Heart right ventricle (tissue), 16 donors: ENCODE data around the gene TMEFF2. TPM values are rescaled to one million over a fixed set of nuclear protein-coding genes. Genes with fewer than 3 reads are reported as not detected.
"Not testable (repeated sequence)": the region's sequence is repeated elsewhere in the genome, so short reads cannot be mapped to it uniquely, and the experiment has no call there.

ENCODE experiments used
- ATAC-seq, 8 donors: fragments of 200-7000 bp; cut with Tn5 transposase; one replicate each; pipeline ENCODE4 v1.9.1; 2020; ENCODE audit warnings: mild to moderate bottlenecking in 8 of 8, moderate library complexity in 8 of 8, moderate number of reproducible peaks in 1 of 8
- DNase-seq, 2 donors: peaks; one replicate each; pipeline ENCODE4 v3.0.0-alpha.2; 2020
- H3K27ac ChIP-seq, 10 donors: fragments of 200-600 bp; sonication (generic) in 2 of 10; one replicate each; pipeline versions ENCODE4 v1.5.0 to v1.8.0; 2020 to 2022; ENCODE audit warnings: mild to moderate bottlenecking in 3 of 10
- H3K27me3 ChIP-seq, 7 donors: fragments of 200-600 bp; one replicate each; pipeline ENCODE4 v1.8.0; 2021 to 2022; ENCODE audit warnings: mild to moderate bottlenecking in 2 of 7
- H3K36me3 ChIP-seq, 9 donors: fragments of 200-600 bp; sonication (generic) in 1 of 9; one replicate each; pipeline versions ENCODE4 v1.5.0 to v1.8.0; 2020 to 2022; ENCODE audit warnings: mild to moderate bottlenecking in 2 of 9
- H3K4me1 ChIP-seq, 9 donors: fragments of 200-600 bp; sonication (generic) in 1 of 9; one replicate each; pipeline versions ENCODE4 v1.5.0 to v1.8.0; 2020 to 2022; ENCODE audit warnings: mild to moderate bottlenecking in 4 of 9
- H3K4me3 ChIP-seq, 10 donors: fragments of 200-600 bp; sonication (generic) in 2 of 10; one replicate each; pipeline versions ENCODE4 v1.5.0 to v1.8.0; 2020 to 2022; ENCODE audit warnings: mild to moderate bottlenecking in 7 of 10, moderate library complexity in 2 of 10
- H3K9me3 ChIP-seq, 11 donors: fragments of 200-600 bp in 10 of 11; sonication (generic) in 2 of 11; one replicate each; pipeline versions ENCODE4 v1.5.0 to v1.8.0; 2013 to 2022; ENCODE audit warnings: mild to moderate bottlenecking in 2 of 11, control low read depth in 1 of 11, moderate library complexity in 1 of 11
- WGBS, 2 donors: extraction: QIAGEN DNeasy Blood & Tissue Kit; methylation state at CpG; one replicate each; pipeline ENCODE4 v1.1.7; 2013; ENCODE audit warnings: inconsistent platforms in 1 of 2; 5-methylcytosine and 5-hydroxymethylcytosine counted together
- intact Hi-C, 10 donors: fragments of 100-400 bp; cut with DNase I; formaldehyde crosslinking; loops; one replicate each; pipeline versions ENCODE4 v1.11.1 to v1.14.2; 2022
- polyA plus RNA-seq, 2 donors: library from polyadenylated mRNA; stranded (reverse); fragments of 200-250 nt; gene quantifications; one replicate each; pipeline ENCODE4 v1.2.3, GENCODE V29; 2013
- total RNA-seq, 10 donors: library from RNA; stranded (reverse); fragmentation: NEBNext Ultra II Directional in 3 of 10; extraction: Animal tissue kit (Norgen Biotek cat#: 25700) in 3 of 10; gene quantifications; one replicate each; pipeline versions ENCODE4 v1.2.1 to v1.2.4, GENCODE V29; 2021 to 2023
- TF ChIP-seq, protein P1 (sequence below), 9 donors: fragments of 200-600 bp; sonication (generic) in 2 of 9; IDR thresholded peaks; one replicate each; pipeline versions ENCODE4 v1.5.0 to v1.8.0; 2021 to 2022; ENCODE audit warnings: antibody characterized with exemption in 9 of 9, mild to moderate bottlenecking in 5 of 9, moderate library complexity in 1 of 9
- donor health status: Arrhythmogenic right ventricular cardiomyopathy.
- donor health status: ischemic (EF 13 %, LVEDD 7.1; RV severe dilation, severe dysfunction).
- donor health status: healthy with polysubstance abuse.
- donor health status: DM: no; HTN: yes; CAD: no.
- donor health status: DM: no; HTN: no; CAD: no.
- donor health status: ischemic (EF 25% LVEDD 6.9; RV normal size, moderate dysfunction).
- donor health status: ischemic (EF 25% LVEDD 5.7; RV mildly dilated, moderate dysfunction).
- donor health status: healthy.
- donor health status: DM: yes; HTN: yes; CAD: no.
- donor health status: Ischemic cardiomyopathy.
- donor health status: ischemic (EF 35%, LVEDD 5.7; RV mildly dilated, moderate dysfunction).
- donor health status: nonischemic (EF 11% LVEDD 7.7; RV severe dilation, severe dysfunction).
- donor health status: DM: yes; HTN: yes; CAD: no.
- donor health status: PGD.
- donor health status: ischemic (EF 29% LVEDD 5.4; RV normal size, mild dysfunction).
- donor health status: nonischemic (EF 23%, LVEDD 6.1; RV moderate dilation, normal function).

Gene TMEFF2
- total and polyA plus RNA-seq, 12 donors, result 0.09 to 0.41 (median 0.17) TPM; not detected in 8

DNA sequence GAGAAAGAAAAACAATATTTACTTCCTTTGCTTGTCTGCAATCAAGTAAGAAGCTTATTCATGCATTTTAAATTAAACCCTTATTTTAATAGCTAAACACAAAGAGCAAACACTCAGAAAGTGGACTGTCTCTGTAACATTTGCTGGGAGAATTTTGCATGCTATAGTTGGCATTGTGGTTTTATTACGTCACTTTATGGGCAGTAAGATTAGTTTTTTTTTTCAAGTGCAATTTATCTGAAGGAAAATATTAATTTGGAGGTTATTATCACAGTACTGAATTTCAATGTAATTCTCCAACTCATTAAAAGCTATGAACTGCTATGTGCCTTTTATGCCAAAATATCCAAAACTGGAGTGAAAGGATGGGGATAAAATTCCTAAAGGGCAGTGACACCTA is 103.3 kb downstream of the TMEFF2 start:
- no peaks in the 10 kb centered on the region for H3K27me3 ChIP-seq
- no peaks in the 10 kb centered on the region for H3K36me3 ChIP-seq
- WGBS, 2 donors, result 80 to 81% methylated on average over 1 of the region's 1 CpG
- TF ChIP-seq, protein P1, sequence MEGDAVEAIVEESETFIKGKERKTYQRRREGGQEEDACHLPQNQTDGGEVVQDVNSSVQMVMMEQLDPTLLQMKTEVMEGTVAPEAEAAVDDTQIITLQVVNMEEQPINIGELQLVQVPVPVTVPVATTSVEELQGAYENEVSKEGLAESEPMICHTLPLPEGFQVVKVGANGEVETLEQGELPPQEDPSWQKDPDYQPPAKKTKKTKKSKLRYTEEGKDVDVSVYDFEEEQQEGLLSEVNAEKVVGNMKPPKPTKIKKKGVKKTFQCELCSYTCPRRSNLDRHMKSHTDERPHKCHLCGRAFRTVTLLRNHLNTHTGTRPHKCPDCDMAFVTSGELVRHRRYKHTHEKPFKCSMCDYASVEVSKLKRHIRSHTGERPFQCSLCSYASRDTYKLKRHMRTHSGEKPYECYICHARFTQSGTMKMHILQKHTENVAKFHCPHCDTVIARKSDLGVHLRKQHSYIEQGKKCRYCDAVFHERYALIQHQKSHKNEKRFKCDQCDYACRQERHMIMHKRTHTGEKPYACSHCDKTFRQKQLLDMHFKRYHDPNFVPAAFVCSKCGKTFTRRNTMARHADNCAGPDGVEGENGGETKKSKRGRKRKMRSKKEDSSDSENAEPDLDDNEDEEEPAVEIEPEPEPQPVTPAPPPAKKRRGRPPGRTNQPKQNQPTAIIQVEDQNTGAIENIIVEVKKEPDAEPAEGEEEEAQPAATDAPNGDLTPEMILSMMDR (IDR thresholded peaks at IDR 0.05), result no peak
- no peaks in the 10 kb centered on the region for H3K9me3 ChIP-seq
- H3K4me1 ChIP-seq, result no peaks in the 10 kb centered on the region
- intact Hi-C loops, result no loop called here
- no peak overlapping the region for H3K27ac ChIP-seq
- ATAC-seq, result no peak
- H3K4me3 ChIP-seq, result no peak overlapping the region
- DNase-seq, result no peak

DNA sequence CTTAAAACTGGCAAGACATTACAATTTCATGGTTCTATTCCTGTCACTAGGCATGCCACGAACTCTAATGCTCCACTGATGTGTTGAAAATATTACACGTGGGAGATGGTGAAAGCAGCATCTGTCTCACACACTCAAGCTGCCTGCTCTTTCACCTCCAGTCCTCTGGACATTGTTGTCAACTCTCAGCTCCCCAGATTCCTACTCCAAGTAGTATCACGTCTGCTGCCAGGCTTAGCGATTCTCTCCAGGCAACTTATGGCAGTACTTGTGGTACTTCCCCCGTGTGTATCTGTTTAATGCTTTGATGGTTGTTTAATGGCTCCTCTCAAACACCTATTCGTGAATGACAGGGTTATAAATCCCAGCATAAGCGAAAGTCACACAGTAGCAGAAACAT is 103.8 kb downstream of the TMEFF2 start:
- Histone ChIP-seq H3K27ac (no peak overlapping the region), H3K36me3 (no peaks in the 10 kb centered on the region), H3K27me3 (no peaks in the 10 kb centered on the region), H3K4me3 (no peak overlapping the region), H3K9me3 (no peaks in the 10 kb centered on the region), H3K4me1 (no peaks in the 10 kb centered on the region)
- intact Hi-C loops, result no loop called here
- no peak for DNase-seq
- TF ChIP-seq, protein P1 (IDR thresholded peaks at IDR 0.05), result no peak
- ATAC-seq, result peak in 1 of 8 donors; percentile 44
- 32 to 52% methylated on average over 7 of the region's 7 CpGs for WGBS, 2 donors

DNA sequence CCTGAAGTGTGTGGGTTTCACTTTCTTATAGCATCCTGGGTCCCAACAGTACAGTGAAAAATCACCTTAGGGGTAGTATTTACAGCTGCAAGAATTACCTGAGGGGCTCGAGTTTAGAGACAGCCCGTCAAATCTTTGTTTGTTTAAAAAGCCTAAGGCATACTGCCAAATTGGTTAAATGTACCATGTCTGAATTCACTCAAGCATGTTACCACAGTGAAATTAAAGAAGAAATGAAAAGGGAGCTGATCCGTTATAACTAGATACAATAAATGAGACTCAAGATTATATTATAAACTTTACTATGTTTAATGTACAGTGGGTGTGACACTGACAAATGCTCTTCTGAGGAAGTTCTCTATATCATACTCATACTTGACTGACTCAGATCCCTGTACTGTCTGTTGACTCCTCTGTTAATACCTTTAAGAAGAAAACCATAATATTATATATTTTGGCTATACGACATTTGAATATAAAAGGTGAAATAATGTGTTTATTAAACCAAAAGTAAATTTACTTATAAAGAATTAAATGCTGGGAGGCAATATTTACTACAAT is 107.3 kb downstream of the TMEFF2 start:
- DNase-seq (no peak), ATAC-seq (no peak)
- 58 to 62% methylated on average over 4 of the region's 4 CpGs for WGBS, 2 donors
- Histone ChIP-seq H3K4me1 (no peaks in the 10 kb centered on the region), H3K4me3 (no peak overlapping the region), H3K27me3 (no peaks in the 10 kb centered on the region), H3K36me3 (no peaks in the 10 kb centered on the region), H3K27ac (no peak overlapping the region), H3K9me3 (no peaks in the 10 kb centered on the region)
- TF ChIP-seq, protein P1 (IDR thresholded peaks at IDR 0.05), result no peak
- intact Hi-C loops, result no loop called here

DNA sequence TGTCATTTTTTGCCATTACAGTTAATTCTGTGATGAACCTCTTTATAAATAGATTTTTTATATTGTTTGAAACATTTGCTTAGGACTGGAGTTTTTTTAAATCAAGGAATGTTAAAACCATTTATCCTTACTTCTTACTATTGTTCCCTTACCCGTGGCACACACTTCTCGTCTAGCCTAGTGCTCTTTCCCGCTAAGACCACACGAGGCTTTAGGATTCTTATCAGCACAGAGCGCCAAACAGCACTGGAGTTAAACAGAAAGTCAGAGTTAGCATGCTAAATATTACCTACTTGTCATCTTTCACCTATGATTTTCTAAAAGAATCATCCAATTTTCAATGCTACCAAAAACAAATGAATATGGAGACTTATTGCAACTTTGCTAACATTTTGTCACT is 112.6 kb downstream of the TMEFF2 start:
- Histone ChIP-seq H3K4me1 (no peaks in the 10 kb centered on the region), H3K9me3 (no peaks in the 10 kb centered on the region), H3K36me3 (no peaks in the 10 kb centered on the region), H3K27me3 (no peaks in the 10 kb centered on the region), H3K27ac (no peak overlapping the region), H3K4me3 (no peak overlapping the region)
- ATAC-seq (no peak), DNase-seq (no peak)
- TF ChIP-seq, protein P1 (IDR thresholded peaks at IDR 0.05), result no peak
- intact Hi-C loops, result no loop called here
- 71 to 82% methylated on average over 5 of the region's 5 CpGs for WGBS, 2 donors

DNA sequence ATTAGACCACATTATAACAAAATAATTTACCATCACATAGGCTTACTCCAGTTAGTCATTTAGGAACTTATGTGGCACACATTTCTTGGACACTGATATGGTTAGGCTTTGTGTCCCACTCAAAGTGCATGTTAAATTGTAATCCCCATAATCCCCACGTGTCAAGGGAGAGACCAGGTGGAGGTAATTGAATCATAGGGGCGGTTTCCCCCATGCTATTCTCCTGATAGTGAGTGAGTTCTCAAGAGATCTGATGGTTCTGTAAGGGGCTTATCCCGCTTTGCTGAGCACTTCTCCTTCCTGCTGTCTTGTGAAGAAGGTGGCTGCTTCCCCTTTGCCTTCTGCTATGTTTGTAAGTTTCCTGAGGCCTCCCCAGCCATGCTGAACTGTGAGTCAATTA is 114.6 kb downstream of the TMEFF2 start:
- intact Hi-C loops, ATAC-seq, DNase-seq, H3K27ac ChIP-seq, H3K9me3 ChIP-seq, H3K4me1 ChIP-seq, H3K27me3 ChIP-seq, H3K4me3 ChIP-seq, H3K36me3 ChIP-seq: not testable (repeated sequence)
- 89 to 90% methylated on average over 3 of the region's 3 CpGs for WGBS, 2 donors
